Measurements from ENCODE around the gene ACBD6.

Gene ACBD6

DNA sequence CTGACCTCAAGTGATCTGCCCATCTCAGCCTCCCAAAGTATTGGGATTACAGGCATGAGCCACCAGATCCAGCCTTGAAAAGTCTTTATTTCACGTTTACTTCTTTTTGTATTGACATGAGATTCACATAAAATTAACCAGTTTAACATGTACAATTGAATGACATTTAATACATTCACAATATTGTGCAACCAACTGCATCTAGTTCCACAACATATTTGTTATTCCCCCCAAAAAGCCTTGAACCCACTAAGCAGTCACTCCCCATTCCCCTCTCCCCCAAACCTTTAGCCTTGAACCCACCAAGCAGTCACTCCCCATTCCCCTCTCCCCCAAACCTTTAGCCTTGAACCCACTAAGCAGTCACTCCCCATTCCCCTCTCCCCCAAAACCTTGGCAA lies 62.0 kb downstream of the ACBD6 start:
- Histone ChIP-seq H3K27me3 (ENCODE audit: insufficient read depth, low read depth, severe bottlenecking) (no peaks in the 10 kb centered on the region), H3K36me3 (peaks cover 15% of the 10 kb centered on the region), H3K27ac (no peak overlapping the region), H3K9me3 (ENCODE audit: severe bottlenecking) (no peaks in the 10 kb centered on the region), H3K4me3 (ENCODE audit: low read depth, low read length) (no peak overlapping the region)
- DNase-seq, result no peak
- TF ChIP-seq, protein P1, sequence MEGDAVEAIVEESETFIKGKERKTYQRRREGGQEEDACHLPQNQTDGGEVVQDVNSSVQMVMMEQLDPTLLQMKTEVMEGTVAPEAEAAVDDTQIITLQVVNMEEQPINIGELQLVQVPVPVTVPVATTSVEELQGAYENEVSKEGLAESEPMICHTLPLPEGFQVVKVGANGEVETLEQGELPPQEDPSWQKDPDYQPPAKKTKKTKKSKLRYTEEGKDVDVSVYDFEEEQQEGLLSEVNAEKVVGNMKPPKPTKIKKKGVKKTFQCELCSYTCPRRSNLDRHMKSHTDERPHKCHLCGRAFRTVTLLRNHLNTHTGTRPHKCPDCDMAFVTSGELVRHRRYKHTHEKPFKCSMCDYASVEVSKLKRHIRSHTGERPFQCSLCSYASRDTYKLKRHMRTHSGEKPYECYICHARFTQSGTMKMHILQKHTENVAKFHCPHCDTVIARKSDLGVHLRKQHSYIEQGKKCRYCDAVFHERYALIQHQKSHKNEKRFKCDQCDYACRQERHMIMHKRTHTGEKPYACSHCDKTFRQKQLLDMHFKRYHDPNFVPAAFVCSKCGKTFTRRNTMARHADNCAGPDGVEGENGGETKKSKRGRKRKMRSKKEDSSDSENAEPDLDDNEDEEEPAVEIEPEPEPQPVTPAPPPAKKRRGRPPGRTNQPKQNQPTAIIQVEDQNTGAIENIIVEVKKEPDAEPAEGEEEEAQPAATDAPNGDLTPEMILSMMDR (IDR thresholded peaks at IDR 0.05; ENCODE audit: low read depth, low read length), result no peak

DNA sequence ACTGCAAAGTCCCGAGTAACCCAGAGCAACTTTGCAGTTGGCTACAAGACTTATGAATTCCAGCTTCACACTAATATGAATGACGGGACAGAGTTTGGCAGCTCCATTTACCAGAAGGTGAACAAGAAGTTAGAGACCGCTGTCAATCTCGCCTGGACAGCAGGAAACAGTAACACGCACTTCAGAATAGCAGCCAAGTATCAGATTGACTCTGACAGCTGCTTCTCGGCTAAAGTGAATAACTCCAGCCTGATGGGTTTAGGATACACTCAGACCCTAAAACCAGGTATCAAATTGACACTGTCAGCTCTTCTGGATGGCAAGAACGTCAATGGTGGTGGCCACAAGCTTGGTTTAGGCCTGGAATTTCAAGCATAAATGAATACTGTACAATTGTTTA lies 66.8 kb downstream of the ACBD6 start:
- Histone ChIP-seq H3K27me3 (ENCODE audit: insufficient read depth, low read depth, severe bottlenecking) (no peaks in the 10 kb centered on the region), H3K9me3 (ENCODE audit: severe bottlenecking) (peaks cover 3% of the 10 kb centered on the region), H3K4me3 (ENCODE audit: low read depth, low read length) (no peak overlapping the region), H3K27ac (no peak overlapping the region), H3K36me3 (peaks cover 15% of the 10 kb centered on the region)
- TF ChIP-seq, protein P1 (IDR thresholded peaks at IDR 0.05; ENCODE audit: low read depth, low read length), result no peak
- no peak for DNase-seq

DNA sequence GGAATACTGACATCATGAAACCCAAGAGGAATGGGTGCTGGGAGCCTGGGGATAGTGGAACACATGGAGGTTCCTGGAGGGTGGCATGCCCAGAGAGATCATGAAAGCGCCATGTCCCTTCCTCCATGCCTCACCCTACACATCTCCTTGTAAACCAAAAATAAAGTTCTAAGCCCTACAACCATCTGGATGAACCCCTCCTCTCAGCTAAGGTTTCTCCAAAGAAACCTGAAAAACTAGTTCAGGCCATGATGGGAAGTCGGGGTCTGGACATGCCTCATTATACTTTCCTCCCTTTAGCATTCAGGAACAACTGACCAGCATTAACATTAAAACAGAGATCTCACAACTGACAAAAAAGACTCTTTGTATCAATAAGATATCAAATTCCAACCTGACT lies 68.5 kb downstream of the ACBD6 start:
- Histone ChIP-seq H3K27ac (no peak overlapping the region), H3K36me3 (peaks cover 20% of the 10 kb centered on the region), H3K27me3 (ENCODE audit: insufficient read depth, low read depth, severe bottlenecking) (no peaks in the 10 kb centered on the region), H3K4me3 (ENCODE audit: low read depth, low read length) (no peak overlapping the region), H3K9me3 (ENCODE audit: severe bottlenecking) (peaks cover 3% of the 10 kb centered on the region)
- DNase-seq, result no peak
- TF ChIP-seq, protein P1 (IDR thresholded peaks at IDR 0.05; ENCODE audit: low read depth, low read length), result no peak

DNA sequence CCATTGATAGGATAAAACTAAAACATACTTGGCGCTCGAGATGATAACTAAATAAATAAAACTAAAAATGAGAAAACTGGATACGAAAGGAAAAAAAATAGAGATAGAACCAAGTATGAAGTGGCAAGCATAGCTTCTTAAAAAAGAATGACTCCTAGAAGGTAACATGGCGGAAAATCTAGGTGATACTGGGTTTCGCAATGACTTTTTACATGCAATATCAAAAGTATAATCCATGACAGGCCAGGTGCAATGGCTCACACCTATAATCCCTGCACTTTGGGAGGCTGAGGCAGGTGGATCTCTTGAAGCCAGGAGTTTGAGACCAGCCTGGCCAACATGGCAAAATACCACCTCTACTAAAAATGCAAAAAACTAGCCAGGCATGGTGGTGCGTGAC lies 70.7 kb downstream of the ACBD6 start:
- no peak overlapping the region for H3K27ac ChIP-seq
- H3K9me3 ChIP-seq (ENCODE audit: severe bottlenecking), result peaks cover 3% of the 10 kb centered on the region
- H3K4me3 ChIP-seq (ENCODE audit: low read depth, low read length), result no peak overlapping the region
- no peak for DNase-seq
- H3K27me3 ChIP-seq (ENCODE audit: insufficient read depth, low read depth, severe bottlenecking), result no peaks in the 10 kb centered on the region
- H3K36me3 ChIP-seq, result peaks cover 9% of the 10 kb centered on the region
- TF ChIP-seq, protein P1 (IDR thresholded peaks at IDR 0.05; ENCODE audit: low read depth, low read length), result no peak

DNA sequence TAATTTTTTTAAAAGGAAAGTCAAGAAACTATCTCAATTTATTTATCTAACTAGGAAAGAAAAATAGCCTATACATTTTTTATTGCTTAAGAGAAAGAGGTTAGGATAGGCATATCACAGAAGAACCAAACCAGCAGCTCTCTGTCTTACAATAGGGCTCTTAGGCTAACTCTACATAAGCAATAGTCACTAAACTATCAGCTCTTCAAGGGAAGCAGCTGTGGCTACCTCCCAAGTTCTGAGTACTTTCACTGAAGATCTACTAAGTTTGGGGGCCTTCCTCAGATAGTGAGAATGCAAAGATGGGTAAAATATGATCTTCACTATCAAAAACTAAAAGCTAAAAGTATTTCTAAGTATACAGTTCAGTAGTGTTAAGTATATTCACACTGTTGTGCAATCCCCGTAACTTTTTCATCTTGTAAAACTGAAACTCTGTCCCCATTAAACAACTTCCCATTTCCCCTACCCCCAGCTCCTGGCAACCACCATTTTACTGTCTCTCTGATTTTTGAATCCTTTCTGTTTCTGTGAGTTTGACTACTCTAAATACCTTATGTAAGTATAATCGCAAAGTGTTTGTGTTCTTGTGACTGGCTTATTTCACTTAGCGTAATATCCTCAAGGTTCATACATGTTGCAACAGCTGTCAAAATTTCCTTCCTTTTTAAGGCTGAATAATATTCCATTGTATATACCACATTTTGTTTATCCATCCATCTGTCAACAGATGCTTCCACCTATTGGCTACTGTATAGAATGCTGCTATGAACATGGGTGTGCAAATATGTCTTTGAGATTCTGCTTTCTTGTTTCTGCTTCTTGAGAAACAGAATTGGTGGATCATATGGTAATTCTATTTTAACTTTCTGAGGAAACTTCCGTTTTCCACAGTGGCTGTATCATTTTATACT lies 73.3 kb downstream of the ACBD6 start:
- TF ChIP-seq, protein P1 (IDR thresholded peaks at IDR 0.05; ENCODE audit: low read depth, low read length), result no peak
- Histone ChIP-seq H3K4me3 (ENCODE audit: low read depth, low read length) (no peak overlapping the region), H3K27me3 (ENCODE audit: insufficient read depth, low read depth, severe bottlenecking) (no peaks in the 10 kb centered on the region), H3K9me3 (ENCODE audit: severe bottlenecking) (no peaks in the 10 kb centered on the region), H3K36me3 (peaks cover 5% of the 10 kb centered on the region; the same call in 1 of the 2 replicates), H3K27ac (no peak overlapping the region)
- no peak for DNase-seq

Measured in WERI-Rb-1 (cell line).